ENCODE results near the gene GRHPR.
"Not testable (repeated sequence)": the region's sequence is repeated elsewhere in the genome, so short reads cannot be mapped to it uniquely, and the experiment has no call there.

GRHPR gene

GRCh38 chr9:37424204-37424685 lies 1.7 kb downstream of the GRHPR start:
- no peak for DNase-seq

GRCh38 chr9:37424686-37425297 lies 2.3 kb downstream of the GRHPR start:
- DNase-seq: no peak

GRCh38 chr9:37425298-37425752 lies 2.8 kb downstream of the GRHPR start:
- DNase-seq: no peak

GRCh38 chr9:37426431-37426830 lies 3.9 kb downstream of the GRHPR start:
- not testable (repeated sequence) for DNase-seq

- no peak for DNase-seq
Observed at GRCh38 chr9:37426846-37427245, 4.3 kb downstream of the GRHPR start.

GRCh38 chr9:37428345-37428744 lies 5.8 kb downstream of the GRHPR start:
- no peak for DNase-seq

GRCh38 chr9:37429441-37430285 lies 7.2 kb downstream of the GRHPR start:
- DNase-seq: no peak

- no peak for DNase-seq
Observed at GRCh38 chr9:37430841-37431597, 8.5 kb downstream of the GRHPR start.

GRCh38 chr9:37432020-37432419 lies 9.5 kb downstream of the GRHPR start:
- DNase-seq: no peak

GRCh38 chr9:37433867-37434371 lies 11.4 kb downstream of the GRHPR start:
- no peak for DNase-seq

GRCh38 chr9:37436540-37436939 lies 14.0 kb downstream of the GRHPR start:
- no peak for DNase-seq

GRCh38 chr9:37437010-37437409 lies 14.5 kb downstream of the GRHPR start:
- DNase-seq: no peak

- no peak for DNase-seq
Observed at GRCh38 chr9:37437621-37438020, 15.1 kb downstream of the GRHPR start.

- DNase-seq: no peak
Observed at GRCh38 chr9:37438359-37438758, 15.9 kb downstream of the GRHPR start.

GRCh38 chr9:37441776-37442370 lies 19.4 kb downstream of the GRHPR start:
- DNase-seq: no peak

- DNase-seq: no peak
Observed at GRCh38 chr9:37442556-37442955, 20.1 kb downstream of the GRHPR start.

- DNase-seq: no peak
Observed at GRCh38 chr9:37443566-37443965, 21.1 kb downstream of the GRHPR start.

- DNase-seq: no peak
Observed at GRCh38 chr9:37444890-37445289, 22.4 kb downstream of the GRHPR start.

- no peak for DNase-seq
Observed at GRCh38 chr9:37445832-37446231, 23.3 kb downstream of the GRHPR start.

- no peak for DNase-seq
Observed at GRCh38 chr9:37446401-37446800, 23.9 kb downstream of the GRHPR start.

GRCh38 chr9:37447111-37447510 lies 24.6 kb downstream of the GRHPR start:
- DNase-seq: no peak

- no peak for DNase-seq
Observed at GRCh38 chr9:37449862-37450632, 27.6 kb downstream of the GRHPR start.

Measured in NCI-H2171 (cell line).